ENCODE results near the gene COQ3.

Gene COQ3

DNA sequence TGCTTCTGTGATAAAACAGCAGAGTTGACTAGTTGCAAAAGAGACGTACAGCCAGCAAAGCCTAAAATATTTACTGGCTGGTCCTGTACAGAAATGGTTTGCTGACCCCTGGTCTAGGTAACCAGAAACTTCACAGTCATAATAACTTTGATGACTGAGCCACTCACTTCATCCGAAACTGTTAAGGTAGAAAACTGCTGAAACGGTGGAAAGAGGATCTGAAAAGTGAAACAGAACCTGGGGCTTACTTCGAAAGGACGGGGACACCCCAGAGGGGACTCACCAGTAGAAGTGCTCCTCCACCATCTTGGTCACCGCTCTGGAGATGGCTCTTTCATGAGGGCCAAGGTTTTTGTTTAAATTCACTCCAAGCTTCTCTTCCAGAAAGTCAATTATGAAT lies 60.9 kb downstream of the COQ3 start:
- DNase-seq (ENCODE audit: low read depth) = no peak

DNA sequence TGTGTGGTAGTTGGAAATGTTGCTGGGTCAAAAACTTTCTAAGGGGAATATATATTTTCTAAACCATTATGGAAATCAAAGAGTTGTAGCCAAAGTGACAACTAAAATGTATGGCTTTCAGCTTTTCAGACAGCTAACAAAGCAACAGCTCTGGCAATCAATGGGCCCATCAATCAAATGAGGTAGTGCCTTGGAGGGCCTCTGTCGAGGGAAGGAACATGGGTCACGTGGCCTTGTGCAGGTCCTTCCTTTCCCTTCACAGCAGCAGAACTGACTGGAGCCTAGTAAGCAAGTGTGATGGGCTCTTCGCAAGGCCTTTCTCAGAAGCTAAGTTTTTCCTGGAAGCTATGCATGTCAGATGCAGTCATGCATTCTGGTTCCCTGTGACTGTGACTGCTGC lies 62.5 kb downstream of the COQ3 start:
- no peak for DNase-seq (ENCODE audit: low read depth)

DNA sequence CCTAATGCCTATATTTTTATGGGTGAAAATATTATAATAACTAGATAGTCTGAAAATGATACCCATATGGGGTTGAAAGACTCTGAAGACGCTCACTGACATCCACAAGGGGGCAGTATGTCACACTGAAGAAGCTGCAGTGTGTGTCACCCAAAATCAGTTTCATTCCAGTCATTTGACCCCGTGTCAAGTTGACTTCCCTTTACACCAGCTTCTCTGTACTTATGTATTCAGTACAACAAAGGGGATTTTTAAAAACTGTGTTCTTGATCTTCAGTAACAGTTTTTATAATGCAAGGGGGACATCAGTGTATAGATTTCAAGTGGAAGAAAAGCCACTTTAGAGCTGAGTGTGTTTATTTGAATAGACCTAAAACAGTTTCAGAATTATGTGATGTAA lies 63.8 kb downstream of the COQ3 start:
- DNase-seq (ENCODE audit: low read depth) = peak; percentile 23

DNA sequence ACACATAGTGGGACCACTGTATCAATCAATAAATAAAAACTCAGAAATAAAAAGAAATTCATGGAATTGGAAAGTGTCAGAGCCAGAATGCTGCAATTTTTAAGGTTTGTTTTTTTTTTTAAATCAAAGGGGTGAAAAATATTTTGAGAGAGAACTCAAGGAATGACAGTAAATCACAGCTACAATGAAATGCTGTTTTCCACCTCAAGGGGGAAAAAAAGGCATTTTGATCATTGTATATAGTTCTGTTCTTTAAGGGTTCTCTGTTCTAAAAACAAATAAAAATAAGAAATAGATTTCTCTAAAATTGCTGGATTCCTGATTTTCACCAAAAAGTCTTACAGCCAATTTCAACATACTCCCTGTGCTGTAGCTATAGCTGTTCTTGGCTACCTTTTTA lies 69.0 kb downstream of the COQ3 start:
- no peak for DNase-seq (ENCODE audit: low read depth)

Data from stimulated activated CD8-positive, alpha-beta memory T cell treated with anti-CD3 and anti-CD28 coated beads, Interleukin-7, amount 100 ng/mL, for 24 hours (primary cell).